Measurements from ENCODE around the gene REG3A.

Gene REG3A

GRCh38 chr2:79159653-79160052 is at the start of gene REG3A:
TSS of gene REG3A (minus strand) at chr2:79159753. CDS start at chr2:79159405, 348 bp downstream.
- no peak for DNase-seq

GRCh38 chr2:79200762-79201161 is 41.2 kb upstream of the REG3A start:
- DNase-seq: no peak

GRCh38 chr2:79191816-79192215 is 32.3 kb upstream of the REG3A start:
- no peak for DNase-seq

GRCh38 chr2:79191081-79191480 is 31.5 kb upstream of the REG3A start:
- DNase-seq: peak; percentile 21

GRCh38 chr2:79189465-79189864 is 29.9 kb upstream of the REG3A start:
- no peak for DNase-seq

- no peak for DNase-seq
Observed at GRCh38 chr2:79181617-79182016, 22.1 kb upstream of the REG3A start.

GRCh38 chr2:79180092-79180491 is 20.5 kb upstream of the REG3A start:
- no peak for DNase-seq

- no peak for DNase-seq
Observed at GRCh38 chr2:79179036-79179435, 19.5 kb upstream of the REG3A start.

- DNase-seq: peak; percentile 27
Observed at GRCh38 chr2:79178076-79178674, 18.6 kb upstream of the REG3A start.

- DNase-seq: no peak
Observed at GRCh38 chr2:79171348-79171958, 11.9 kb upstream of the REG3A start.

GRCh38 chr2:79162801-79163200 is 3.2 kb upstream of the REG3A start:
- no peak for DNase-seq

GRCh38 chr2:79162132-79162531 is 2.6 kb upstream of the REG3A start:
- no peak for DNase-seq

GRCh38 chr2:79159030-79159429 is 523 bp downstream of the REG3A start:
- DNase-seq: no peak

GRCh38 chr2:79155826-79156476 is 3.6 kb downstream of the REG3A start:
- no peak for DNase-seq

- no peak for DNase-seq
Observed at GRCh38 chr2:79139423-79139822, 20.1 kb downstream of the REG3A start.

- no peak for DNase-seq
Observed at GRCh38 chr2:79138385-79138784, 21.2 kb downstream of the REG3A start.

GRCh38 chr2:79131687-79132086 is 27.9 kb downstream of the REG3A start:
- DNase-seq: no peak

GRCh38 chr2:79129804-79130203 is 29.7 kb downstream of the REG3A start:
- DNase-seq: no peak

GRCh38 chr2:79129260-79129659 is 30.3 kb downstream of the REG3A start:
- no peak for DNase-seq

- DNase-seq: no peak
Observed at GRCh38 chr2:79128406-79128805, 31.1 kb downstream of the REG3A start.

- DNase-seq: no peak
Observed at GRCh38 chr2:79125721-79125985, 33.9 kb downstream of the REG3A start.

- DNase-seq: no peak
Observed at GRCh38 chr2:79124907-79125720, 34.4 kb downstream of the REG3A start.

- no peak for DNase-seq
Observed at GRCh38 chr2:79122676-79123075, 36.9 kb downstream of the REG3A start.

GRCh38 chr2:79120194-79120713 is 39.3 kb downstream of the REG3A start, which contains the start of gene REG1A:
TSS of gene REG1A (plus strand) at chr2:79120488. CDS start at chr2:79120862, 374 bp downstream.
- DNase-seq: no peak
